HG03558 (cell line): ENCODE results near the gene PUSL1.

Experiments
- ATAC-seq: cut with Tn5 transposase; IDR thresholded peaks from one replicate; pipeline ENCODE4 v1.9.1; 2021; ENCODE audit warnings: moderate number of reproducible peaks; ENCODE audit not compliant: unreplicated experiment; ENCODE audit errors: extremely low read depth

The PUSL1 gene

DNA sequence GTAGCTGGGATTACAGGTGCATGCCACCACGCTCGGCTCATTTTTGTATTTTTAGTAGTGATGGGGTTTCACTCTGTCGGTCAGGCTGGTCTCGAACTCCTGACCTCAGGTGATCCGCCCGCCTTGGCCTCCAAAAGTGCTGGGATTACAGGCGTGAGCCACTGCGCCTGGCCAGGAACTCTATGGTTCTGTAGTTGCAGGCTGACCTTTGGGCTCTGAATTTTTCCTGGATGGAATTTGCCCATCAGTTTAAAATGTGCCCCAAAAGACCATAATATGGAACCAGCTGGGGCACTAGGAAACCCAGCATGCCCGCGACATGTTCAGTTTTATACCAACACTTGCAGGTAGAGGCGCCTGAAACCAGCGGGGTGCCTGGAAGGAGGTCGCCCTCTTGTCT, 29.8 kb upstream of the PUSL1 start:
- ATAC-seq = no peak

DNA sequence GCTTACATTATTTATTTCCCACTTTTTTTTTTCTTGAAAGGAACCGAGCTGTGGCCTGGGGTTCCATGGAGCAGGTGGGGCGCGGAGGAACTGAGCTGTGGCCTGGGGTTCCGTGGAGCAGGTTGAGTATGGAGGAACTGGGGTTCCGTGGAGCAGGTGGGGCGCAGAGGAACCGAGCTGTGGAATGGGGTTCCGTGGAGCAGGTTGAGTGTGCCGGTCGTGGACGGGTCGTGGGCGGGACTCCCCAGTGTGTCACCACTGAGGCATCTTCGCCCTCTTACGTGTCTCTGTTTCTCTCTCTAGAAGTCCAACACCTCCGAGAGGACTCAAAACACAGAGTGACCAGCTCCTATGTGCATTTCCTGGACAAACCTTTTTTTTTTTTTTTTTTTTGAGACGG, 29.4 kb upstream of the PUSL1 start:
- no peak for ATAC-seq

DNA sequence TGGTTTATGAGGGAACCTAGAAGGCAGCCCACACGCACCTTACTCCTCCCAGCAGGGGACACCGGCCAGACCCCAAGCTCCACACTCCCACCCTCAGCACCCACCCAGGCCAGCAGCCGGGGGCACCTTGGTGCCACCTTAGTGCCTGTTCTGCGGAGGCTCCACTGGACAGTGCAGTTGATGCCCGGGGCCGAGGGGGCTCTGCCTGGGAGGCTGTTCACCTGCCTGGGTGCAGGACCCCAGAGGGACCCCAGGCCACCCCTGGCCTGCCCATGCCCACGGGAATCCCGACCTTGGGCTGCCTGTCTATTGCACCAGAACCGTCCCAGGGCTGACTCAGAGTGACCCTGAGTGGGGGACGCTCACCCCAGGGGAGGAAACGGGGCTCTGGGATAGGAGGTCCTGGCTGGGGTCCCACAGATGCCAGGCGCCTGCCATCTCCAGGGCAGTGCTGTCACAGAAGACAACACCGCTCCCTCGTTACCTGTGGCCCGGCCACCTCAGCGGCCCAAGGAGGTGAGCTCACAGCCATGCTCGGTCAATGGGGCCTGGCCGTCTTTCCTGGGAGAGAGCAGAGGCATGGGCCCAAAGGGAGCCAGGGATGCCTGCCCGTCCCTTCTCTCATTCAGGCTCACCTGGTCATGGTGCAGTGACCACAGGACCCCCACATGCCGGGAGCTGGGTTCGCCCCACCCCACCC, 27.5 kb upstream of the PUSL1 start:
- ATAC-seq = no peak

DNA sequence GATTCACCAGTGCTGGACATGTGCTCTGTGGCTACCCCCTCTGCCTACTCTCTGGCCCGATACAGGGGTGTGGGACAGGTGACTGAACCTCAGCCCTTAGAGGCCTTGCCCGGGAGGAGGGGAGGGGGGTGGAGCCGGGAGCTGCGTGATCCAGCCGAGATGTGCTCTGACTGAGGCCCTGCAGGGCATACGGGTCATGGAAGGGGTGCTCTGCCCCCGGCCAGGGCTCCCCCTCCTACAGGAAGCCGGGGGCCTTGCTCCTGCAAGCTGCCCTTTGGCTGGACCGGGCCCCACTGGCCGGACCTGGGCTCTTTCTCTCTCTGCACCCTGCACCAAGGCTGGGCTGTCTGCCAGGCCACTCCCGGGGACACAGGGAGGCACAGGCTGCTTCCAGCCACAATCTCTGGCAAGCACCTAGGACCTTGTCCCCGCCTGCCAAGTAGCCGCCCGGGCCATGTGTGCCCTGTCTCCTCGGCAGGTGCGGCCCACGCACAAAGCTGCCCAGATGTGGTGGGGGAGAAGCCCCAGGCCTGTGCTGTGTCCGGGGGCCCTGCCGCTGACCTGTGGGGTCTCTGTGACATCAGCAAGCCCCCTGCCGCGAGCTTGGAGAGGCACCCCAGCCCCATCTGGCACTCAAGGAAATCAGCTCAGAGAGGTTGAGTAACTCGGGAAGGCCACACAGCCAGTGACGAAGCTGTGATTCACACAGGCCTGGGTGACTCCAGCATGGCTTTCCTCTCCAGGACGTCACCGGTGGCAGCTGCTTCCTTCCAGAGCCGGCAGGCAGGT, 26.7 kb upstream of the PUSL1 start:
- no peak for ATAC-seq

DNA sequence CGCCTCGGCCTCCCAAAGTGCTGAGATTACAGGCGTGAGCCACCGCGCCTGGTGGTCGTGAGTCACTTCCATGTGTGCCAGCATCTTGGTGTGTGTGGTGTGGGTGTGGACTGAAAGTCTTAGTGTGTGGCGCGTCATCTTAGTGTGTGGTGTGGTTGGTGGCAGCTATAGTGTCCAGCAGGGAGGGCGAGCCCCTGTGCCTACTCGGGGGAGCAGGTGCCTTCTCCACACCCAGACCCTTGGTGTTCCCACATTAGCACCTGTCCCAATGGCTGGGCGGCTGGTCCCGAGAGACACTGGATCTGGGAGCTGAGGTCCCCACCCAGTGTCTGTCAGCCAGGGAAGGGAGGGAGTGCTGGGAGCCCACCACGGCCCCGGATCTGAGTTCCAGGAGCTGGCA, 25.4 kb upstream of the PUSL1 start:
- ATAC-seq = no peak

DNA sequence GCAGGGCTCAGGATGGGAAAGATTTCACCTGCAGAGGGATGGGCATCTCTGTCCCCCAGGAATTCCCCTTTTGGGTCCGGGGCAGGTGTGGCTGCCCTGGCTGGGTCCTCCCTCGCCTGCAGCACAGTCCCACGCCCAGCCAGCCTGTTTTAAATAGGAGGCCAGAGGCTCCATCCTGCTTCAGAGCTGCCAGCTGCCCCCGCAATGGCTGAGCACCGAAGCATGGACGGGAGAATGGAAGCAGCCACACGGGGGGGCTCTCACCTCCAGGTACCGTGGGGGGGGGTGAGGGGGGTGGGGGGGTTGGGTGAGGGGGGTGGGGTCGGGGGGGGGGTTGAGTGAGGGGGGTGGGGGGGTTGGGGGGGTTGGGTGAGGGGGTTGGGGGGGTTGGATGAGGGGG, 24.6 kb upstream of the PUSL1 start:
- no peak for ATAC-seq

DNA sequence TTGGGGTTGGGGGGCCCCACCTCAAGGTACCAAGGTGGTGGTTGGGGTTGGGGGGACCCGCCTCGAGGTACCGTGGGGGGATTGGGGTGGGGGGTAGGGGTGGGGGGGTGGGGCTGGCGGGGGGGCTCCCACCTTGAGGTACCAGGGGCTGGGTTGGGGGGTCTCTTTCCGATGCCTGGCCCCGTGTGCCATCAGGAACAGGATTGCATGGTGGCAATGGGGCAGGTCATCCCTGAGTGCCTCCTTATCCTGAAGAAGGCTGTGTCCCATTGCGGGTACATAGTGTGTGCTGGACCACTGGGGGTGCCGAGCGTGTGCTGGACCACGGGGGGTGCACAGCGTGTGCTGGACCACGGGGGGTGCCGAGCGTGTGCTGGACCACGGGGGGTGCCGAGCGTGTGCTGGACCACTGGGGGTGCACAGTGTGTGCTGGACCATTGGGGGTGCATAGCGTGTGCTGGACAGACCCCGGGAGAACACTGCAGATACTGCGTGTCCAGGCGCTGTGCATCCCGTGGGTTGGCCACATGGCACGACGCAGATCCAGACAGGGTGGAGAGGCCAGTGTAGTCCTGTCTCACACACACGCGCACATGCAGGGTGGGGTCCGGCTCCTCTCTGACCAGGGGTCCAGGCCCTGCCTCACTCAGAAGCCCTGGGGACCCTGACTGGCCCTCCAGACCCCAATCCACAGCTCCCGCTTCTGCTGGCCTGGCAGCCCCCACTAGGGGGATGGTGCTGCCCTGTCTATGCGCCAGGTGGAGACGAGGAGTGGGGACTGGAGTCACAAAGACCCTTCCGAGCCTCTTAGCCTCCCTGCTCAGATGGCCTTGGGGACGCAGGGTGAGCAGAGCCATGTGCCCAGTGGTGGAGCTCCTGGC, 23.9 kb upstream of the PUSL1 start:
- ATAC-seq = no peak

DNA sequence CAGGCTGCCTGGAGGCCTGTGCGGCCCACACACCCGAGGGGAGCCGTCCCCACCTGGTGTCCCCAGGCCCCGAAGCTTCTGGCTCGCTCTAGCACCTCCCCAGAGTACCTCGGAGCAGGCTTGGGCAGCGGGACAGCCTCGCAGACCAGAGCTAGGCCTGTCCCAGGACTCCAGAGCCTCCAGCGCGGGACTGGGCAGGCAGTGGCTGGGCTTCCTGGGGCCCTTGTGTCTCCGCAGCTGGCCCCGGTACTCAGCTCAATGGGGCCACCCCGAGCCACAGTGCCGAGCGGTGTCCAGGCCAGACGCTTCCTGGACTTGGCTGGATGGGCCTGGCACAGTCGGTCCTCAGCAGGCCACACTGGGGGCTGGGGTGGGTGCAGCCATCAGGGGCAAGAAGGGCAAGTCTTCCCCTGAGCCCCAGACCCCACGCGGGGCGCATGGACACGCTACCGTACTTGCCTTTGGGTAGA, 23.3 kb upstream of the PUSL1 start:
- no peak for ATAC-seq

DNA sequence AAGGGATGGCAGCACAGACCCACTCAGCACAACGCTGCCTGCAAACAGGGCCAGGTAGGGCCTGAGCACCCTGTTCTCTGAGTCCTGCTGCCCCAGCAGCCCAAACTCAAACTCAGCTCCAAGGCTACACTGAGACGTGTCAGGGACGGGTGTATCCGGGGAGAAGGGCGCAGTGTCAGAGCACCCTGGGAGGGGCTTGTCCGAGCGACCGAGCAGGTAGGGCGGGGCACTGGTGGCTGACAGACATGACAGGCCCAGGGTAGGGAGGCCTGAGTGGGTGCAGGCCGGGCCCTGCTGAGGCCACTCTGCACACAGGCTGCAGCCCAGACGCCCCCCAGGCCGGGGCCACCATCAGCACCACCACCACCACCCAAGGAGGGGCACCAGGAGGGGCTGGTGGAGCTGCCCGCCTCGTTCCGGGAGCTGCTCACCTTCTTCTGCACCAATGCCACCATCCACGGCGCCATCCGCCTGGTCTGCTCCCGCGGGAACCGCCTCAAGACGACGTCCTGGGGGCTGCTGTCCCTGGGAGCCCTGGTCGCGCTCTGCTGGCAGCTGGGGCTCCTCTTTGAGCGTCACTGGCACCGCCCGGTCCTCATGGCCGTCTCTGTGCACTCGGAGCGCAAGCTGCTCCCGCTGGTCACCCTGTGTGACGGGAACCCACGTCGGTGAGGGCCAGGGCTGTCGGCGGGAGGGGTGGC, 22.6 kb upstream of the PUSL1 start:
- ATAC-seq = no peak

DNA sequence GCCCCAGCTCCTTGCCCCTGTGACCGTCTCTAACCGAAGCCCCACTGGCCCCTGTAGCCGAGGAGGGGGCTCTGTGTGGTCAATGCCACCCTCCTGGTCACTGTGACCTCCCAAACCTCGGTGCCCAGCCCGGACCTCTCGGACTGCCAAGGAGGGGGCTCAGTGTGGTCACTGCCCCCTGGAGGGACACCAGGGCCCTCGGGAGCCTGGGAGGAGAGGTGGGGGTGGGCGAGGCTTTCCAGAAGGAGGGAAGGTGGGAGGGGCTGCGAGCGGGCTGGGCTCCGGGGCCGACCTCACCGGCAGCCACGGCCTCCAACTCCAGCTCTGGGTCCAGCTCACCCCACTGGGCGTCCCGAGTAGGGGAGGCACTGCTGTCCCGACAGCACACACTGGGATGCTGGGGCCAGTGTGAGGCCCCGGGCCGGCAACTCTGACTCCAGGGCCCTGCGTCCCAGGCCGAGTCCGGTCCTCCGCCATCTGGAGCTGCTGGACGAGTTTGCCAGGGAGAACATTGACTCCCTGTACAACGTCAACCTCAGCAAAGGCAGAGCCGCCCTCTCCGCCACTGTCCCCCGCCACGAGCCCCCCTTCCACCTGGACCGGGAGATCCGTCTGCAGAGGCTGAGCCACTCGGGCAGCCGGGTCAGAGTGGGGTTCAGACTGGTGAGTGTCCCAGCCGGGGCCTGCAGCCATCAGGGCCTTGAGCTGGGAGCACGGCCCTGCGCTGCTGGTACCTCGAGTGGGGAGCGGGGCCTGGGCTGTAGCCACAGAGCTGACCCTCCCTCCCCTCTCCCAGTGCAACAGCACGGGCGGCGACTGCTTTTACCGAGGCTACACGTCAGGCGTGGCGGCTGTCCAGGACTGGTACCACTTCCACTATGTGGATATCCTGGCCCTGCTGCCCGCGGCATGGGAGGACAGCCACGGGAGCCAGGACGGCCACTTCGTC, 21.8 kb upstream of the PUSL1 start:
- no peak for ATAC-seq

DNA sequence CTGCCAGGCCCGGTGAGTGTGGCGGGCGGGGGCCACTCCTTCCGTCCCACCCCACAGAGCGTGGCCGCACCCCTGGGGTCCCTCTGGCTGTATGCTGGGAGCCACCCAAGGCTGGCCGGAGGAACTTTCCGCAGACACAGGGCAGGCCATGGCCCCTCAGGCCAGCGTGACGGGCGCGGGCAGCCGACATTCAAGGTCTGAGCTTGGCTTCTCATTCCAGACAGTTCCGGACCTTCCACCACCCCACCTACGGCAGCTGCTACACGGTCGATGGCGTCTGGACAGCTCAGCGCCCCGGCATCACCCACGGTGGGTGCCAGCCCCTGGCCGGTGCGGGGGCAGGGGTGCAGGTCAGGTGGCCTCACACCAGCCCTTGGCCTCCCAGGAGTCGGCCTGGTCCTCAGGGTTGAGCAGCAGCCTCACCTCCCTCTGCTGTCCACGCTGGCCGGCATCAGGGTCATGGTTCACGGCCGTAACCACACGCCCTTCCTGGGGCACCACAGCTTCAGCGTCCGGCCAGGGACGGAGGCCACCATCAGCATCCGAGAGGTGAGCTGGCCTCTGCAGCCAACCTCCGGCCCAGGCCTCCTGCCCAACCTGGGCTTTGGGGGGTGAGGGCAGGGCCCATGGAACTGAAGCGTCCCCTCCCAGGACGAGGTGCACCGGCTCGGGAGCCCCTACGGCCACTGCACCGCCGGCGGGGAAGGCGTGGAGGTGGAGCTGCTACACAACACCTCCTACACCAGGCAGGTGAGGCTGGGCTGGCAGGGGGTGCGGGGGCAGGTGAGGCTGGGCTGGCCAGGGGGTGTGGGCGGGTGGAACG, 20.9 kb upstream of the PUSL1 start:
- no peak for ATAC-seq

DNA sequence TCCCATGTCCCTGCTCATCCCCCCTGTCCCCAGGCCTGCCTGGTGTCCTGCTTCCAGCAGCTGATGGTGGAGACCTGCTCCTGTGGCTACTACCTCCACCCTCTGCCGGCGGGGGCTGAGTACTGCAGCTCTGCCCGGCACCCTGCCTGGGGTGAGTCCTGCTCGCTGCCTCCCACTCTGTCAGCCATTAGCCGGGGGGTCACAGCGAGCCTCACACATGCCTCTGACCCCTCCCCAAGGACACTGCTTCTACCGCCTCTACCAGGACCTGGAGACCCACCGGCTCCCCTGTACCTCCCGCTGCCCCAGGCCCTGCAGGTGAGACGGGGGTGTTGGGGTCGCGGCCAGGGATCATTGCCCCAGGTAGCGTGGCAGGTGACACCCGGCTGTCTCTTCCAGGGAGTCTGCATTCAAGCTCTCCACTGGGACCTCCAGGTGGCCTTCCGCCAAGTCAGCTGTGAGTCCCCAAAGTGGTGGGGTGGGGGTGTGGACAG, 18.1 kb upstream of the PUSL1 start:
- ATAC-seq = no peak

DNA sequence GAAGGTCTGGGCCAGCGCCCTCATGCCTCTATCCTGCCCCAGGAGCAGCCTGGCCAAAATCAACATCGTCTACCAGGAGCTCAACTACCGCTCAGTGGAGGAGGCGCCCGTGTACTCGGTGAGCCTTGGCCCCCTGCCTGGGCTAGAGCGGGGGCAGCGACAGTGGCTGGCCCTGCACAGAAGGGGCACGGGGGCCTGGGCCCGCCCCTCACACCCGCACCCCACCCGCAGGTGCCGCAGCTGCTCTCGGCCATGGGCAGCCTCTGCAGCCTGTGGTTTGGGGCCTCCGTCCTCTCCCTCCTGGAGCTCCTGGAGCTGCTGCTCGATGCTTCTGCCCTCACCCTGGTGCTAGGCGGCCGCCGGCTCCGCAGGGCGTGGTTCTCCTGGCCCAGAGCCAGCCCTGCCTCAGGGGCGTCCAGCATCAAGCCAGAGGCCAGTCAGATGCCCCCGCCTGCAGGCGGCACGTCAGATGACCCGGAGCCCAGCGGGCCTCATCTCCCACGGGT, 17.3 kb upstream of the PUSL1 start:
- ATAC-seq = no peak

DNA sequence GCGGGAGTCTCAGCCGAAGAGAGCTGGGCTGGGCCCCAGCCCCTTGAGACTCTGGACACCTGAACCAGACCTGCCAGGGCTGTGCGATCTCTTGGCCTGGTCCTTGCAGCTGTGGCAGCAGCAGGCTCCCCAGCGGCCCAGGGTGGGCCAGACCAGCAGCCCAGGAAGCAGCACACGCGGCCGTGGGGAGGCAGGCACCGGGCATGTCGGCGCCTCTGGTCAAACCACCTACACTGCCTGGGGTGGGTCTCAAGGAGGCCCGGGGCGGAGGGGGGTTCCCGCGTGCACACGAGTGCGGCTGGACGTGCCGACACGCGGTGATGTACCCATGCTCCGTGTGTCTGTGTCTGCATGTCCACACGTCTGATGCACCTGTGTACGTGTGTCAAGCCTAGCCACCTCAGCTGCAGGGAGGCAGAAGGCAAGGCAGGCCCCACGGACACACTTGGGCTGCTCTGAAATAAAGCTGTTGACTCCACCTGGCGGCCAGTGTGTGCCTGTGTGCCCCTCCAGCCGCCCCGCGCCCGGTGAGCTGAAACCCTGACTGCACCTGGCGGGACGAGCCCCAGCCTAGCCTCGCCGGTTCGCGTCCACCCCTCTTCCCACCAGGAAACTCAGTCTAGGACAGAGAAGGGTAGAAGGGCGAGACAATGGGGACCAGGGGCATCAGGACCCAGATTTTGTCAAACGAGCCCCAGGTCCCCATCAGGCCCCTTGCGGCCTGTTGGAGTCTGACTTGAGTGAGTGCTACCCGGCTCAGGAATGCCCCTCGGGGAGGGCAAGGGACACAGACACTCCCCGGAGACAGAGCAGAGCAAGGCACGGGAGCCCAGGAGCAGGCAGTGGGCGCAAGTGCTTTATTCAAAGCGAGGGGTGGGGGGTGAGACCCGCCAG, 16.6 kb upstream of the PUSL1 start:
- ATAC-seq = no peak

DNA sequence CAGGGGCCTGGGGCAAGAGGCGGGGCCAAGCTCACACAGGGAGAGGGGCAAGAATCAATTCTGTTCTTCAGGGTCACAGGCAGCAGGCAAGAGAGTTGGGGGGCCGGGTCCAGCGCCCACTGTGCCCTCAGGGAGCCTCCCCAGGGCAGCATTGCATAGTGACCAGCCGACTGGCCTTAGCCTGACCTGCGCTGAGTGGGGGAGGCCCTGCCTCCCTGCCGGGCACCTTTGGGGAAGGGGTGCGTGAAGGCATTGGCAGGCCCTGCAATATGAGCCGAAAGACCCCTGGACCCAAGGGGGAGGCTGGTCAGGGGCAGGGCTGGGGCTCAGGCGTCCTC, 16.0 kb upstream of the PUSL1 start:
- ATAC-seq = no peak

DNA sequence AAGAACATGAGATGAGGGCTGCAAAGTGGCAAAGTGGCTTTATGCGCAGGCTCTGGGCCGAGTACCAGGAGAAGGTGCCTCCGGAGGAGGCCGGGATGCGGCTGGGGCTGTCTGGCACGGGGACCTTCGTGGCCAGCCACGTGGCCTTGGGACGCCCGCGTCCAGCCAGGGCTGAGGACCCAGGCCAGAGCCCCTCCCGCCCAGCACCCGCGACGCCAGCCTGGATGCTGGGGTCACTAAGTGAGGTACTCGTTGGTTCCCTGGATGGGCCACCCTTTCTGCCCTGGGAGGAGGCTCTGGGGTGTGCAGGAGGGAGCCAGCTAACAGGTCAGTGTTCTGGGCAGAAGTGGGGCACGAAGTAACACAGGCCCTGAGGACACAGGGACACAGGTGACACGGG, 15.5 kb upstream of the PUSL1 start:
- no peak for ATAC-seq
